Keratinocyte (primary cell): ENCODE measurements around the gene SLC15A4. TPM values are rescaled to one million over a fixed set of nuclear protein-coding genes. Genes with fewer than 3 reads are reported as not detected.

Source experiments
- DNase-seq: peaks from one replicate; pipeline ENCODE4 v3.0.0-alpha.2; 2011; ENCODE audit warnings: low read depth, missing footprints, low spot score
- FAIRE-seq: peaks from 2 replicates; lab custom pipeline; 2011; peaks lifted over from hg19 to GRCh38; lab: Jason Lieb, UNC
- H2AFZ ChIP-seq: 2 replicates; pipeline ENCODE4 v1.6.0; 2012; ENCODE audit warnings: low read length, control low read depth, inconsistent platforms; ENCODE audit not compliant: control insufficient read depth
- H3K27ac ChIP-seq: 2 replicates; pipeline ENCODE4 v1.5.1; 2011; ENCODE audit warnings: low read length; ENCODE audit not compliant: control insufficient read depth, insufficient read depth
- H3K27me3 ChIP-seq: 3 replicates; pipeline ENCODE4 v1.6.0; 2011; ENCODE audit warnings: low read length; ENCODE audit not compliant: control insufficient read depth, insufficient read depth; ENCODE audit errors: extremely low read depth
- H3K36me3 ChIP-seq, 2 experiments: 2 replicates in 1 of 2; 3 replicates in 1 of 2; pipeline ENCODE4 v1.5.1; 2011; ENCODE audit warnings: low read length in 2 of 2, mild to moderate bottlenecking in 1 of 2; ENCODE audit not compliant: control insufficient read depth in 2 of 2, insufficient read depth in 2 of 2; ENCODE audit errors: extremely low read depth in 1 of 2
- H3K4me1 ChIP-seq: 3 replicates; pipeline ENCODE4 v1.5.1; 2011; ENCODE audit warnings: low read length; ENCODE audit not compliant: control insufficient read depth, insufficient read depth; ENCODE audit errors: extremely low read depth
- H3K4me2 ChIP-seq: 3 replicates; pipeline ENCODE4 v1.6.0; 2011; ENCODE audit warnings: low read depth, low read length; ENCODE audit not compliant: control insufficient read depth, insufficient read depth; ENCODE audit errors: extremely low read depth
- H3K4me3 ChIP-seq, 3 experiments: fragments of 200-600 bp in 1 of 3; sonication (generic) in 1 of 3; 2 replicates in 2 of 3; 3 replicates in 1 of 3; pipeline ENCODE4 v1.5.1; 2011 to 2016; ENCODE audit warnings: low read length in 3 of 3, mild to moderate bottlenecking in 3 of 3, control low read depth in 2 of 3, inconsistent platforms in 1 of 3, low read depth in 1 of 3, mixed read lengths in 1 of 3, mixed run types in 1 of 3, moderate library complexity in 1 of 3; ENCODE audit not compliant: control insufficient read depth in 2 of 3, insufficient read depth in 2 of 3; ENCODE audit errors: extremely low read depth in 1 of 3
- H3K79me2 ChIP-seq: 2 replicates; pipeline ENCODE4 v1.6.0; 2012; ENCODE audit warnings: low read length; ENCODE audit not compliant: control insufficient read depth, insufficient read depth
- H3K9ac ChIP-seq: 3 replicates; pipeline ENCODE4 v1.6.0; 2011; ENCODE audit warnings: low read length; ENCODE audit not compliant: control insufficient read depth, insufficient read depth; ENCODE audit errors: extremely low read depth
- H3K9me1 ChIP-seq: 3 replicates; pipeline ENCODE4 v1.6.0; 2011; ENCODE audit warnings: low read length; ENCODE audit not compliant: control insufficient read depth, insufficient read depth; ENCODE audit errors: extremely low read depth
- H3K9me3 ChIP-seq: 2 replicates; pipeline ENCODE4 v1.5.1; 2012; ENCODE audit warnings: low read depth, low read length; ENCODE audit not compliant: control insufficient read depth
- H4K20me1 ChIP-seq: 3 replicates; pipeline ENCODE4 v1.6.0; 2011; ENCODE audit warnings: low read length; ENCODE audit not compliant: control insufficient read depth, insufficient read depth; ENCODE audit errors: extremely low read depth
- CTCF ChIP-seq, 3 experiments: IDR thresholded peaks in 1 of 3; conservative IDR thresholded peaks in 1 of 3; optimal IDR thresholded peaks in 1 of 3; 2 replicates in 2 of 3; 3 replicates in 1 of 3; pipeline versions ENCODE3 to v1.5.1; 2011; ENCODE audit warnings: low read length in 3 of 3, mild to moderate bottlenecking in 3 of 3, moderate library complexity in 2 of 3, control low read depth in 1 of 3, inconsistent platforms in 1 of 3; ENCODE audit not compliant: insufficient read depth in 2 of 3; ENCODE audit errors: extremely low read depth in 1 of 3
- EZH2 ChIP-seq: IDR thresholded peaks from one replicate; pipeline ENCODE4 v1.6.1; 2012; ENCODE audit warnings: inconsistent platforms, mild to moderate bottlenecking, low read length, moderate library complexity
- dilution Hi-C: fragments of 300-500 bp; cut with MboI; formaldehyde crosslinking; loops from one replicate; pipeline ENCODE4 v1.7.0; 2020; ENCODE audit warnings: low sequenced_read_pairs; ENCODE audit not compliant: extremely low pct_ligation_motif_present
- polyA plus RNA-seq, 5 experiments: library from polyadenylated mRNA; depleted of rRNA in 3 of 5; stranded (reverse) in 3 of 5; stranded (forward) in 1 of 5; unstranded in 1 of 5; fragments of >200 nt; gene quantifications; 1 replicate in 1 of 5; 2 replicates in 3 of 5; 3 replicates in 1 of 5; pipeline versions ENCODE4 v1.2.1 to v1.2.3, GENCODE V29; 2011 to 2012; ENCODE audit warnings: missing spikeins in 2 of 5, low read depth in 1 of 5, low replicate concordance in 1 of 5

SLC15A4 gene
- polyA plus RNA-seq, 1 donor (not counting 4 experiments of a cell fraction or from before 2014, with no cell fraction given): 39.3 TPM

GRCh38 chr12:128798571-128799341 is 25.0 kb downstream of the SLC15A4 start:
- H3K4me1 ChIP-seq: peaks cover 12% of the 10 kb centered on the region
- H3K79me2 ChIP-seq: peaks cover 28% of the 10 kb centered on the region
- FAIRE-seq: no peak
- no peak overlapping the region for H3K9ac ChIP-seq
- TF ChIP-seq CTCF (optimal IDR thresholded peaks at IDR 0.05 in 1 of 3, IDR thresholded peaks at IDR 0.05 in 1 of 3, conservative IDR thresholded peaks at IDR 0.05 in 1 of 3; ENCODE audit: extremely low read depth in 1 of 3, insufficient read depth in 2 of 3, low read length in 3 of 3) (no peak), EZH2 (no peak)
- H3K9me3 ChIP-seq: no peaks in the 10 kb centered on the region
- peaks cover 2% of the 10 kb centered on the region for H4K20me1 ChIP-seq
- no peaks in the 10 kb centered on the region for H3K9me1 ChIP-seq
- H3K4me2 ChIP-seq: no peak overlapping the region
- dilution Hi-C loops: no loop called here
- peaks cover 35 to 39% of the 10 kb centered on the region in 2 experiments for H3K36me3 ChIP-seq
- no peak overlapping the region for H3K4me3 ChIP-seq
- no peak overlapping the region for H2AFZ ChIP-seq
- H3K27me3 ChIP-seq: no peaks in the 10 kb centered on the region
- DNase-seq: no peak
- no peak overlapping the region for H3K27ac ChIP-seq

- no peak for FAIRE-seq
- TF ChIP-seq CTCF (optimal IDR thresholded peaks at IDR 0.05 in 1 of 3, IDR thresholded peaks at IDR 0.05 in 1 of 3, conservative IDR thresholded peaks at IDR 0.05 in 1 of 3; ENCODE audit: extremely low read depth in 1 of 3, insufficient read depth in 2 of 3, low read length in 3 of 3) (no peak), EZH2 (no peak)
- Histone ChIP-seq H3K9ac (no peak overlapping the region), H4K20me1 (peaks cover 2% of the 10 kb centered on the region), H2AFZ (no peak overlapping the region), H3K4me1 (peaks cover 10% of the 10 kb centered on the region), H3K36me3 (peaks cover 39 to 43% of the 10 kb centered on the region in 2 experiments), H3K27me3 (no peaks in the 10 kb centered on the region), H3K27ac (no peak overlapping the region), H3K9me3 (no peaks in the 10 kb centered on the region), H3K79me2 (peaks cover 15% of the 10 kb centered on the region), H3K4me3 (no peak overlapping the region), H3K9me1 (no peaks in the 10 kb centered on the region), H3K4me2 (no peak overlapping the region)
- no peak for DNase-seq
- dilution Hi-C loops: no loop called here
Observed at GRCh38 chr12:128797119-128798118, 26.3 kb downstream of the SLC15A4 start.
